GM18511 (cell line): ENCODE results near the gene MAP3K14.

ENCODE experiments used
- ATAC-seq: cut with Tn5 transposase; IDR thresholded peaks from one replicate; pipeline ENCODE4 v1.9.1; 2021; ENCODE audit warnings: mild to moderate bottlenecking, moderate library complexity; ENCODE audit not compliant: unreplicated experiment

The MAP3K14 gene

GRCh38 chr17:45225051-45225700, 91.6 kb downstream of the MAP3K14 start:
- ATAC-seq = no peak

GRCh38 chr17:45224671-45225050, 92.2 kb downstream of the MAP3K14 start:
- no peak for ATAC-seq

- ATAC-seq = no peak
These were observed 93.0 kb downstream of the MAP3K14 start for GRCh38 chr17:45223539-45224528.

- no peak for ATAC-seq
These were observed 93.8 kb downstream of the MAP3K14 start for GRCh38 chr17:45222996-45223538.

GRCh38 chr17:45222289-45222995, 94.4 kb downstream of the MAP3K14 start:
- ATAC-seq = no peak

GRCh38 chr17:45222014-45222288, 94.9 kb downstream of the MAP3K14 start:
- ATAC-seq = no peak

- ATAC-seq = no peak
These were observed 95.5 kb downstream of the MAP3K14 start, which contains the start of gene FMNL1 for GRCh38 chr17:45221081-45222013. Gene FMNL1 (plus strand): TSS chr17:45221885. CDS start chr17:45222125, 240 bp downstream.

GRCh38 chr17:45220079-45220478, 96.7 kb downstream of the MAP3K14 start:
- ATAC-seq = no peak

GRCh38 chr17:45218895-45219661, 97.7 kb downstream of the MAP3K14 start:
- ATAC-seq = no peak
